HG03025 (cell line): ENCODE measurements around the gene HOXB2.

Experiments
- ATAC-seq: cut with Tn5 transposase; IDR thresholded peaks from one replicate; pipeline ENCODE4 v1.9.1; 2021; ENCODE audit warnings: mild to moderate bottlenecking, moderate library complexity; ENCODE audit not compliant: unreplicated experiment, low FRiP score

Gene HOXB2

DNA sequence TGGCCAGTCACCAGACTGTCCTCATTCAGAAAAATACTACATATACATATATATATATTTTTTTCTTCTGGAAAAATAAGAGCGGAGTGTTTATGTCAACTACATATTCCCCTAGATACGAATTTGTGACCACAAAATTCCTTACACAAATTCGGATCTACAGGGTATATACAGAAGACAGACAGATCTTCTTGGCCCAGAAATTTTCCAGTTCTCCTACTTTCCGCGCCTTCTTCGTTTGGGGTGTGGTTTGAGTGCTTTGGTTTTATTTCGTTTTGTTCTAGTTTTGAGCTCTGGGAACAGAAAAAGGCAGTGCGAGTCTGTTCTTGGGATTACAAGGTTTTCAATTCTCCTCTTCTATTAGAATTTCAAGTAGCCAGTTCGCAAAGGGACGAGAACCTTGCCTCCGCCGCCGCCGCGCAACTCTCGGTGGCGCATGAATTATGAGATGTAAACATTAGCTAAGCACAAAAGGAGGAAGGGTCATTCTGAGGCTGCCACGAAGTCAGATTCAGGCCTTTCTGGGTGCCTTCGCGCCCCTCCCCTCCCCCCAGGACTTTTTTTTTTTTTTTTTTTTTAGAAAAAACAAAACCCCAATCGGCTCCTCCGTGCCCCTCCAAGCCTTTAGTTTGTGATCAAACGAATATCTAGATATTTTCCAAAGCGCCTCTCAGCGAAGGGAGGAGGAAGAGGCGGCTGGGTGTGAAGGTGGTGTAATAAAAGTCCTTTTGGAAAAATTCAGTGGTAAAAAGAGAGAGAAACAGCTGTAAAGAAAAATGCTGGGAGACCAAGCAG is 35.0 kb upstream of the HOXB2 start:
- ATAC-seq: no peak

DNA sequence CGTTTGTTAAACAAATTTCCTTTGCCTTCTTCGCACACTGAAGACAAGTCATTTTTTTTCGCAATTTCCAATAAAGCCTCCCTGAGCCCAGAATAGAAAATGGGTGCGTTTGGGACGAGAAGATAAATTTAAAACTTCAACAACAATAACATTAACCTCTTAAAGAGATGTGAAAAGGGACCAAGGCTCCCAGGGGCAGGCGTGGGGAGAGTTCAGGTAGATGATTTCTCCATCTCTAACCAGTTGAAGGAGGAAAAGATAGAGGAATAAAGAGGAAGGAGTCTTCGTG is 34.5 kb upstream of the HOXB2 start:
- no peak for ATAC-seq

DNA sequence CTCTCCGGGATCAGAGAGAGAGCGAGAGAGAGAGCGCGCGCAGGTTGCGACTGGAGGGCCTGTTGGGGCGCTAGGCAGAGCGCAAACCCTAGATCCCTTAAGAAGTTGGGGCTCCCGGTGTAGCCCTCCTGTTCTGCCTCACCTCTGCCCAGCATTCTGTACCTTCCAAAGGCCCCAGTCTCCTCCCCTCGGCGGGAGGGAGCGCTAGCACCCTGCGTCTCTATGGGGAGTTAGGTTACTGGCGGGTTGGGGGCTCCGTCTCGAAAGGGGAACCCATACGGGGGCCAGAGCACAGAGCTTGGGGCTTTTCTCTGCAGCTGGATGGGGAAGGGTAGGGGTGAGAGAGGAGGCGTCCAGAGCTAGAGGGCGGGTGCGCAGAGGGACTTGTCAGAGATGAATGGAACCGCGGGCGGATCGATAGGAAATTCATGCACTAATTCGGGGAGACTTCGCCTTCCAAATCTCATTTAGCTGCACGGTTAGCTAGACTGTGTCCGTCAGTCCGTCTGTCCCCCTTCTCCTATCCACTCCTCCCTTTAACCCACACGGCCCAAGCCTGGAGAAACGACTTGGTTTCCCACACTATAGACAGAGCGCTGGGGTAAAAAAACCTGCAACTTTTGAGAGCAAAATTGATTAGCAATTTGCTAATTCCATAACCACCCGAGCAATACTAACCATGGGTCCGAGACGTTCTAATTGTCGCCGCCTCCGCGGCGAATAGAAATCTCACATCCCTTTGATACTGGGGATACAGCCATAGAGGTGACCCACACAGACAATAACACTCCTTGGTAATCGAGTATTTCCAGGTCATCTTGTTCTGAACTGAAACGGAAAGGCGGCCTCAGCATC is 33.9 kb upstream of the HOXB2 start:
- ATAC-seq: peak; percentile 33

DNA sequence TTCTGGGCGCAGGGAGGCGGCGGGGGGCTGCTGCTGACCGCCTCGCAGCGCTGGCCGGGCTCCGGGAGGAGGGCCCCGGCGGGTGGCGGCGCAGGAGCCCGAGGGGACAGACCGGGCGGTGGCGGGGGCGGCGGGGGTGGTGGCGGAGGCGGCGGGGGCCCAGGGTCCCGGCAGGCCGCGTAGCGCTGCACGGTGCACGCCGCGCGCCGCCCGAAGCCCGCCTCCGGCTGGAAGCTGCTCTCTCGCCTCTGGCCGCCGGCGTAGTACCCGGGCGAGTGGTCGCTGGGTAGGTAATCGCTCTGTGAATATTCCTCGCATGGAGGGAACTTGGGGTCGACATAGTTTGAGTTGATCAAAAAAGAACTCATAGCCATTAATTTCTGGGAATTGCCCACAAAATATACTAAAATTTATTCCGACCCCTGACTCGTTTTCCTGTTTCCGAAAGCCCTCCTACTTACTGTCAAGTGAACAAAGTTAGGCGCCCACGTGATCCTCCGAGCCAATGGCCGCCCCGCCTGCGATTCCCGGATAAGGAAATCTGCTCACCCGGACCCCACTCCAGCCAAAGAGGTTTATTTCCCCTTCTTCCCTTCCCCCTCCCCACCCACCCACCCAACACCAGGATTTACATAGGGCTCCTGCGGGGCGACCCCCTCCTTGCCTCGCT is 33.2 kb upstream of the HOXB2 start, which contains the start of gene HOXB4:
Gene HOXB4 (minus strand): TSS at position 405 of the 670 bp plus-strand sequence. CDS start 31 bp downstream, at position 374.
- ATAC-seq: peak; percentile 35

DNA sequence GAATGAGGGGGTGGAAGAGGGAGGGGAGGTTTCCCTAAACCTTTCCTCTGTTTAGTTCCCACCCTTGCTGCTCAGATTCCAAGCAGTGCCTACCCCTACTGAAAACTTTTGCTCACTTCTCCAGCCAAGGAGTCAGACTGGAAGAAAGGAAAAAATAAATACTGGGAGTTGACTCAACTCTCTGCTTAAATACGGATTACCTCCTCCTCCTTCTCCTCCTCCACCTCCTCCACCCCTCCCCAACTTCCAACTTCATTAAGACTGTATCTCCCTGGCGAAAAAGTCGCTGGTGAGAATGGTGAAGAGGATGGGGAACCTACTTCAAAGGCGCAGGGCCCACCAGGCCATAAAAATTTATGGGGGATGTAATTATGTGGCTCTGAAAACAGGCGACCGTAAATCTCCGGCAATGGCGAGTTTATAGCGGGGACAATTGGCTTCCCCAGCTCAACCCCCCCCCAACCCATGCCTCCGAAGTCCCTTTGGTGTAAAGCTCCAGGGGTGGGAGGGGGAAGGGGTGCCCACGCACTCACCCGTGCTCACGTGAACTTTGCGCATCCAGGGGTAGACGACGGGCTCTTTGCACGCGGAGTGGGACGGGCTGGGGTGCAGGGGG is 32.5 kb upstream of the HOXB2 start:
- no peak for ATAC-seq

DNA sequence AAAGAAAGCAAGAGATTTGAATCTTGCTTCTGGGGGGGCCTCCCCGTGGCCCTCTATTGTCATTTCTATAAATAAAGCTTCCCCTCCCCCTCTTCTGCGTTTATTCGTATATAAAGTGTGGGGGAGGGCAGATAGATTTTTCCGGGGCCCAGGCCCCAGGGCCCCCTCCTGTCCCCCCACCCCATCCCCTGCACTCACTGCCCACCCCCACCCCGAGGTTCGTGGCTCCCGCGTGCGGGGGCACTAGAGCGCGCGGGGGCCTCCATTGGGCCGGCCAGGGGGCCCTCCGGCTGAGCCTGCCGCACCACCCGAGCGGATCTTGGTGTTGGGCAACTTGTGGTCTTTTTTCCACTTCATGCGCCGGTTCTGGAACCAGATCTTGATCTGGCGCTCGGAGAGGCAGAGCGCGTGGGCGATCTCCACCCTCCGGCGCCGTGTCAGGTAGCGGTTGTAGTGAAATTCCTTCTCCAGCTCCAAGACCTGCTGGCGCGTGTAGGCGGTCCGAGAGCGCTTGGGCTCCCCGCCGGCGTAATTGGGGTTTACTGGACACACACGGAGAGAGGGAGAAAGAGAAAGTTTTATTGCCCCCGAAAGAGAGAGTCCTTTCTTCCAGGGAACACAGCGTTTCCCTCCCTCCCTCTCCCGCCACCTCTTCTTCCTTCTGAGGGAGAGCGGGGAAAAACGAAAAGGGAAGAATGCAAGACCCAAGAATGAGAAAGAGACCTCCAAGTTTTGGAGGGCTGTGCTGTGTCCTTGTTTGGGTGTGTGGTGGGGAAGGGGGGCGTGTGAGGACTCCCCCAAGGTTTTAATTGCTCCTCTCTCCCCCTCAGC is 31.8 kb upstream of the HOXB2 start:
- ATAC-seq: no peak

DNA sequence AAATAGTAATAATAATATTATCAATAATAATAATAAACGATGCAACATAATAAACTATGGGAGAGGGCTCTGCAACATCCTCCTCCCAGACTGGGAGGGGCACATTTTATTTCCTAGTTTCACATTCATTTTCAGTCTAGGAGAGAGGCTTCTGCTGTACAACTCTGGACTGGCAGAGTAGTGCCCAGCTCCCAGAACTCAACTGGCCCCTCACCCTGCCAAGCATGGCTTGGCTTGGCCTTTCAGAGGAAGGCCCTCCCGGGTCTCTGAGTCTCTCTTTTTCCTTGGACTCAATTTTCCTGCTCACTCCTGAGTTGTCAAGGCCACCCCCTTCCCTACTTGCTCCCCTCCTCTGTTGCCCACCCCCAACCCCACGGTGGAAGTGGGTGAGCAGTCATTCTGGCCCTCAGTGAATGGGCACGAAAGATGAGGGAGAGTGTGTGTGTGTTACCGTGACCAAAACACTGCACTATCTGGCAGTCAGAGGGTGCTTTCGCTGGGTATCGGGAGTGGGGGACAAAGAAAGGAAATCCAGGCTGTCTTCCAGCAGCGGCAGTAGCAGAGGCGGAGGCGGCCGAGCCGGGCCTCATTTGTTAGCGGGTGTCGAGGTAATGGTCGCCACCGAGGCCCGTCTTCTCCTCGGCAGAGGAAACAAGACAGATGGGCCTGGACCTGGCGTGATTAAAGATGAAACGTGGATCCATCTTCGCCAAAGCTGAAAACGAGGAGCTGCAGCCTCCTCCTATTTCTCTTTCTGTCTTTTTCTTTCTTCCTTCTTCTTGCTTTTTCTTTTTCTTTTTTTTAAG is 31.0 kb upstream of the HOXB2 start:
- no peak for ATAC-seq

DNA sequence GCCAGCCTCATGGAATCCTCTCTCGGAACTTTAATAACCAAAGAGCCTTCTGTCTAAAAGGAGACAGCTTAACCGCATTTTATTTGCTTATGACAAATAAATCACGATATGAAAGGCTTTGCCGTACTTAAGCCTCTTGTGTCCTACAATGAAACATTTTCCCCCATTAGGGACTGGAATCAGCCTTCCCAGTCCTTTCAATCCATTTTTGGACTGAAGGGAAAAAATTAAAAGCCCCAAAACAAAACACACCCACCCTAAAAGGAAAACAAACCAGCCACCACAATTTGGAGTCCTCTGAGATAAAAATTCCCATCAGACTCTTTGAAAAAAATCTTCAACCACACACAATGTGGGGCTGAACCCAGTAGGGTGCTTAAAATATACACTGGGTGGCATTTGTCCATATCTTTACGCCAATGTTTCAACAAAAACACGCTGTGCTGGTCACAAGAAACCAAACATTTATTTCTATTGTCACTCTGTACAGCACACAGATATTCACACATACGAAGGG is 30.2 kb upstream of the HOXB2 start:
- ATAC-seq: no peak

DNA sequence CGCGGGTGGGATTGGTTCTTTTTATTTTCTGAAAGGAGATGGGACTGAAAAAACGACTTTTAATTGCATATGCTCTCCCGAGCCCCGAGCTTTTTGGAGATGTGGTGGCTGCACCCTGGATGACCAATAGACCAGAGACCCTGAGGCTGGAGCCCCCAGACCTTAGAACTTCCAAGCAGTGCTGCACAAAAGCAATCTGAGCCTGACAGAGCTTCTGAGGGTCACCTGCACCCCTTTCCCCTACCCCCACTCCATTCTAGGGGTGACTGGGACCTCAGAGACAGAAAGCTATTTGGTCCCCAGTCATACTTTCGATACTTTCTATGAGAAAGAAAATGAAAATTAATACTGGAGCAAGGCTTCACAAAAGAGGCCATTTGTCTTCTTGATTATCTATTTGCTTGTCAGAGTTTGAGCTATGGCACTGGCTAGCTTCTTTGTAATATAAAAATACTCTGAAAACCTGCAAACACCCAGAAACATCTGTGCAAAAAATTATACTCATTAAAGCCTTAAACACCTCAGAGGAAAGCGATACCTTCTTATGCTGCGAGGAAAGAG is 29.7 kb upstream of the HOXB2 start:
- no peak for ATAC-seq

DNA sequence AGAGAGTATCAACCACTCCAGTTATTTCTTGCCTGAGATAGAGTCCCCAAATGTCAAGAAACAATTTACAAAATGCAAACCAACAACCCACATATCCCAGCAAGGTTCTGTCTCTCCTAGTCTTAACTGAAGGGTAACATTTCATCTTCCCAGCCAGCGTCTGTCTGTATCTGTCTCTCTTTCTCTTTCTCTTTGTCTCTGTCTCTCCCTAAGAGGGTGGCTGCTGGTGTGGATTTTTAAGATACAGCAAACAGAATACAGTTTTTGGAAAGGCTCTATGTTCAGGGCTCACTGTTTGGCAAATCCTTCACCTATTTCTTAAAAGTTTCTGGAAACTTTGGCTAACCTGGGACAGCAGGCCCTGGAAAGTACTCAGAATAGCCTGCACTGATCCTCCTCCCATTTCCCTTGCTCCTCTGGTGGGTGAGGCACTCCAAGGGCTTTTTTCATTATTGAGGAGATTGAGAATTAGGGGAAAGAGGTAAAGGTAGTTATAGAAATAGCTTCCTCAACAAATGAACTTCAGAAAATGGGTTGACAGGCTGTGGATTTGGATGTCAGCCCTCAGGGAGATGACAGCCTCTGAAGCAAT is 27.0 kb upstream of the HOXB2 start:
- ATAC-seq: no peak

DNA sequence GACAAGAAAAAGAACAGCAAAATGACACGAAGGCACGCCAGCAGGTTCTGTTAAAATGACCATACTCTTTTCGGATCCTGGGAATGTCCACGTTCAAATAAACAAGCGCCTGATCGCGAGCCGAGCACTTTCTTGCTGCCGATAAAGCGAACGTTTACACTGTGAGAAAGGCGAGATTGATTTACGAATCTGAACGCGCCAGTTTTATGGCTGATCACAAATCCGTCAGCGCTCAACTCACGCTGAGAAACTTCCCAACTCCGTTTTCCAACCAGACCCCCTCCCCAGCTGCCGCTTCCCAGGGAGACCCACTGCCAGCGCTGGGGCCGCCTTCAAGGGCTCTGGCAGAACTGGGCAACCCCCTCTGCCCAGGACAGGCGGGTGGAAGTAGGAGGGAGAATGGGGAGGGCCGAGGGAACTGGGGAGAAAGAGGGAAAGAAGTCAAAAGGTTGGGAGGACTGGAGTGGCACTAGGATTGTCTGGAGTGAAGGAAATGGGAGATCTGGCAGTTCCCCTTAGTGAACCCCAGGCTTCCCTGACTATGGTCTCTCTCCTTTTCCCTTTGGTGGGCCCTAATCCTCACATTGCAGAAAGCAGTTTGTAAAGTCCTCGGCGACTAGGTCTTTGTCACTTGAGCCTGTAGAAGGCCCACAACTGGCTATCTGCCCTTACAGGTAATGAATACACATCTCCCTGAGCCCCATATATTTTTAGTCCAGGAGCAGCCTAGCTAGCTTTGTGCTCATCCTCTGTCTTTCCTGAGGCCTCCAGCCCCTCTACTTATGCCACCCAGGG is 26.3 kb upstream of the HOXB2 start:
- ATAC-seq: no peak

DNA sequence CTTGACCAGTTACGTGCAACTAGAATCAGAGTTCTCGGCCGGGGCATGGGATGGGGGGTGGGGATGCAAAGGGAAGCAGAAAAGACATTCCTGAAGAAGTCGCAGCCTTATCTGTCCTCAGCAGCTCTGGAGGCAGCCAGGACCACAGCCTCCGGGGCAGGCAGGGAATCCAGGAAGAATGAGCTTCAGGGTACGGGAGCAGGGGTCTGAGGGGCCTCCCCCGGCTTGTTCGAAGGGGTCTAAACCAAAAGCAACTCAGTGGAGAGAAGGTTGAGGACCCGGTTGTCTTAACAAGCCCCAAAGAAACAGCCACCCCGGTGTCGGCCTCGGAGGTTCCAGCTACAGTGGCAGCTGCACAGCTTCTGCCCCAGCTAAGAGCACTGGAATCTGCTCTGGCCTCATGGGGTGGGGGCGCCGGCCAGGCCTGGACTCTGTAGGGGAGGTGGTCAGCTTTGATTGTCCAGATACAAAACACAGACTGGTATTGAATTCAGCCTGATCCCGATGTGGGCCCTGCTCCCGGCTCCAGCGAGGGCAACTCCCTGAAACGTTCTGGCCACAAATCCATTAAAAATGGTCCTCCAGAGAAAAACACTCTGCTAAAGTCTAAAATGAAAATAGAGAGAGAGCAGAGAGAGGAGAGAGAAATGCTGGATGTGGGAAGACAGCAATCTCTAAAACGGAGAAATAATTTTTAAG is 25.6 kb upstream of the HOXB2 start:
- no peak for ATAC-seq

DNA sequence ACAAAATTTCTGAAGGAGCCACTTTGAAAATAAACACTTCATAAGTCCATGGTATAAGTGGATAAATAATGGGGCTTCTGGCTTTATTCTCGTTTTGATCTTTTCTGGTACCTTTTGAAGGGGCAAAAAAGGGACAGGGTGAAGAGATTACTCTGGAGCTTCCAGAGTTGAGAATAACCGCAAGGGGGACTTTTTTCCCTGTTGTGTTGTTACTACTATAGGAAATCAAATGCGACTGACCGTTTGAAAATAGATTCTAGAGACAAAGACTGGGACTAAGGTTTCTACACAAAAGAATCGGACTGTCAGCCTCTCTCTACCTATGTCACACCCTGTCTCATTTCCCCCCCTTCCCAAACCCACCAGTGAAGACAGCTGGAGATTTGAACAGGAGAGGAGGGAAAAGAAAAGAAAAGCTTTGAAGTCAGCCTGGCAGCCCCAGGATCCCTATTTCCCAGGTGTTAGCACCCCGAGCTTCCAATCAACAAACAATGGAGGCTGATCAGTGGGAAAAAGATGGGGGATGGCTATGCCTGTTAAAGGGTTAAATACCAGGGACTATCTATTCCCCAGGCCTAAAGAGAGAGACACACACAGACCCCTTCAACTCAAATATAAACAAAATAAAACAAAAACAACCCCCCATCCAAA is 24.9 kb upstream of the HOXB2 start:
- ATAC-seq: no peak

DNA sequence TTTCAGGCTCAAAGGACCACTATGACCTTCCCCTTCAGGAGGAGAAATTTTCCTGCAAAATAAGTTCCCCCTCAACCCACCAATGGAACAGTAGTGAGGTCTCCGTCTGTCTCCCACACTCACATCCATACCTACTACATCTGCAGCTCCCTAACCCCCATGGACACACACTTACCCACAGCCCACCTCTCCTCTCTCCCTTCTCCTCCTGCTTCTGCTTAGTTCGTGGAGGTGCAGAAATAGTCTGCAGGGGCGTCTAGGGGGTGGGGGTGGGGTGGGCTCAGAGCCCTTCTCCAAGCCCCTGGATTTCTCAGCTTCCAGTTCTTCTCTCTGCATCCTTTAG is 24.3 kb upstream of the HOXB2 start:
- ATAC-seq: no peak

DNA sequence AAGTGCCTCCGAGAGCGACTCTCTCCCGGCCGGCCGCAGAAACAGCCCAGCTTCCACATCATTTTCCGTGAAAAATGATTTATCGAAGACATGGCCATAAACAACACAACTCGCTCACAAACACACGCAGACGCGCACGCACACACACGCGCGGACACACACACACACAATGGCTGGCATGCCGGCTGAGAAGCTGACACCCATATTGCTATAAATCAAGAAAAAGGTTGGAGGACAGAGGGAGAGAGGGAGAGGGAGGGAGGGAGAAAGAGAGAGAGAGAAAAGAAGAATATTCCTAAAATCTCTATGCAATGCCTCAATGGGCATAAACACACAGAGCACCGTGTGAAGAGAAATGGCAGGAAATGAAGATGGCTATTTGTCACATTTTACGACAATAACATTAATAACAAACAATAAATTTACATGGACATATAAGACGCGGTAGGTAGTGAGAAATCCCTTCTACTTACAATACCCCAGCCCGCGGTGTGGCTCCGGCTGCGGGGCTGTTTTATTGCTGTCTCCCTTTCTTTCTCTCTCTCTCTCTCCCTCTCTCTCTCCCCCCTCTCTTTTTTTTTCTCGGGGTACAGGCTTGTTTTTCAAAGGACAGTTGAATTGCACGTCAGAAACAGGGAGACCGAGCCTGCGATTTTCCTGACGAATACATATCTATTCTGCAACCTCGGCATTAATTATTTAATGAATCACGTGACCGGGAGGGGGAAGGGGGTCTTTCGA is 23.8 kb upstream of the HOXB2 start:
- no peak for ATAC-seq
